NB4 (cell line): ENCODE results near the gene MEF2D.

Experiments
- CTCF ChIP-seq: IDR thresholded peaks from one replicate; pipeline ENCODE4 v1.5.1; 2012; ENCODE audit warnings: low read depth, low read length
- MAX ChIP-seq: IDR thresholded peaks from 2 replicates; pipeline ENCODE4 v1.6.1; 2011; ENCODE audit warnings: low read depth, low read length
- POLR2A ChIP-seq: IDR thresholded peaks from 2 replicates; pipeline ENCODE4 v1.6.1; 2011; ENCODE audit warnings: mild to moderate bottlenecking; ENCODE audit not compliant: insufficient read length; ENCODE audit errors: extremely low read depth

GRCh38 chr1:156490401-156491032 is 10.1 kb downstream of the MEF2D start:
- TF ChIP-seq CTCF, result no peak
- no peak for TF ChIP-seq MAX
- no peak for TF ChIP-seq POLR2A
